Trophoblast cell (in vitro differentiated cells and primary cell): ENCODE data around the gene CD80.

ENCODE experiments used
- DNase-seq, 2 donors: peaks; one replicate each; pipeline ENCODE4 v3.0.0-alpha.2; 2016
- H2AFZ ChIP-seq: 2 replicates; pipeline ENCODE4 v1.6.1; 2013; ENCODE audit warnings: low read length, moderate library complexity, mild to moderate bottlenecking; ENCODE audit not compliant: insufficient read depth, poor library complexity
- H2AK5ac ChIP-seq: 2 replicates; pipeline ENCODE4 v1.6.1; 2013; ENCODE audit warnings: mild to moderate bottlenecking, low read length
- H2BK120ac ChIP-seq: 2 replicates; pipeline ENCODE4 v1.6.1; 2013; ENCODE audit warnings: low read length, mild to moderate bottlenecking, moderate library complexity; ENCODE audit not compliant: insufficient read depth, poor library complexity
- H2BK12ac ChIP-seq: 2 replicates; pipeline ENCODE4 v1.6.1; 2013; ENCODE audit warnings: mild to moderate bottlenecking, low read length, moderate library complexity
- H2BK5ac ChIP-seq: 2 replicates; pipeline ENCODE4 v1.6.1; 2013; ENCODE audit warnings: low read length, low read depth, moderate library complexity, mild to moderate bottlenecking; ENCODE audit not compliant: poor library complexity
- H3K14ac ChIP-seq: 2 replicates; pipeline ENCODE4 v1.6.1; 2013; ENCODE audit warnings: mild to moderate bottlenecking, low read length
- H3K18ac ChIP-seq: 2 replicates; pipeline ENCODE4 v1.6.1; 2013; ENCODE audit warnings: mild to moderate bottlenecking, low read length
- H3K23ac ChIP-seq: 2 replicates; pipeline ENCODE4 v1.6.1; 2013; ENCODE audit warnings: low read length
- H3K27ac ChIP-seq: 2 replicates; pipeline ENCODE4 v1.5.1; 2013; ENCODE audit warnings: low read depth, mild to moderate bottlenecking, inconsistent platforms, low read length, moderate library complexity
- H3K27me3 ChIP-seq: 2 replicates; pipeline ENCODE4 v1.6.1; 2013; ENCODE audit warnings: inconsistent platforms, mild to moderate bottlenecking, low read length, moderate library complexity; ENCODE audit not compliant: insufficient read depth
- H3K36me3 ChIP-seq, 2 experiments: 1 replicate in 1 of 2; 2 replicates in 1 of 2; pipeline ENCODE4 v1.6.1; 2013; ENCODE audit warnings: low read length in 2 of 2, mild to moderate bottlenecking in 2 of 2, moderate library complexity in 1 of 2; ENCODE audit not compliant: insufficient read depth in 2 of 2, control insufficient read depth in 1 of 2
- H3K4ac ChIP-seq: 2 replicates; pipeline ENCODE4 v1.6.1; 2013; ENCODE audit warnings: low read depth, mild to moderate bottlenecking, low read length, moderate library complexity
- H3K4me1 ChIP-seq, 2 experiments: 1 replicate in 1 of 2; 2 replicates in 1 of 2; pipeline ENCODE4 v1.6.1; 2013; ENCODE audit warnings: low read length in 2 of 2, mild to moderate bottlenecking in 2 of 2, moderate library complexity in 1 of 2; ENCODE audit not compliant: insufficient read depth in 2 of 2, control insufficient read depth in 1 of 2
- H3K4me2 ChIP-seq: 2 replicates; pipeline ENCODE4 v1.6.1; 2013; ENCODE audit warnings: inconsistent platforms, mild to moderate bottlenecking, low read length, moderate library complexity
- H3K4me3 ChIP-seq: 2 replicates; pipeline ENCODE4 v1.5.1; 2013; ENCODE audit warnings: mild to moderate bottlenecking, low read depth, low read length, inconsistent platforms
- H3K79me1 ChIP-seq: one replicate; pipeline ENCODE4 v1.6.1; 2013; ENCODE audit warnings: low read length
- H3K79me2 ChIP-seq: 2 replicates; pipeline ENCODE4 v1.6.1; 2013; ENCODE audit warnings: low read length, mild to moderate bottlenecking; ENCODE audit not compliant: control insufficient read depth, insufficient read depth, poor library complexity
- H3K9ac ChIP-seq: 2 replicates; pipeline ENCODE4 v1.6.1; 2013; ENCODE audit warnings: mild to moderate bottlenecking, low read length
- H3K9me3 ChIP-seq: 2 replicates; pipeline ENCODE4 v1.6.1; 2013; ENCODE audit warnings: low read depth, mild to moderate bottlenecking, control low read depth, inconsistent platforms, low read length; ENCODE audit not compliant: insufficient read depth
- H4K12ac ChIP-seq: 2 replicates; pipeline ENCODE4 v1.6.1; 2013; ENCODE audit warnings: low read depth, mild to moderate bottlenecking, low read length, moderate library complexity
- H4K8ac ChIP-seq: 2 replicates; pipeline ENCODE4 v1.6.1; 2013; ENCODE audit warnings: low read depth, mild to moderate bottlenecking, low read length, moderate library complexity
- H4K91ac ChIP-seq: one replicate; pipeline ENCODE4 v1.6.1; 2013; ENCODE audit warnings: low read depth, mild to moderate bottlenecking, low read length, moderate library complexity
- WGBS: extraction: QIAGEN DNeasy Blood & Tissue Kit; methylation state at CpG from one replicate; pipeline ENCODE4 v1.1.7; 2013; ENCODE audit warnings: missing lambda C conversion rate; ENCODE audit not compliant: insufficient read length, insufficient coverage; ENCODE audit errors: extremely low coverage; 5-methylcytosine and 5-hydroxymethylcytosine counted together

Gene CD80

GRCh38 chr3:119531151-119531550 lies 28.3 kb downstream of the CD80 start:
- no peak overlapping the region for H4K91ac ChIP-seq
- H2BK120ac ChIP-seq = no peak overlapping the region
- H3K14ac ChIP-seq = no peak overlapping the region
- no peak overlapping the region for H3K4ac ChIP-seq
- no peak overlapping the region for H2AK5ac ChIP-seq
- H3K4me1 ChIP-seq = no peaks in the 10 kb centered on the region
- H2AFZ ChIP-seq = no peak overlapping the region
- WGBS = no CpG with 5 or more reads among the region's 4 CpGs
- no peaks in the 10 kb centered on the region for H3K9me3 ChIP-seq
- no peaks in the 10 kb centered on the region for H3K79me1 ChIP-seq
- H3K18ac ChIP-seq = no peak overlapping the region
- H3K36me3 ChIP-seq = no peaks in the 10 kb centered on the region
- H3K9ac ChIP-seq = no peak overlapping the region
- H3K4me2 ChIP-seq = no peak overlapping the region
- H3K23ac ChIP-seq = no peak overlapping the region
- no peak overlapping the region for H2BK5ac ChIP-seq
- no peak overlapping the region for H4K12ac ChIP-seq
- H4K8ac ChIP-seq = no peak overlapping the region
- DNase-seq = no peak
- H3K27me3 ChIP-seq = no peaks in the 10 kb centered on the region
- no peak overlapping the region for H3K27ac ChIP-seq
- no peaks in the 10 kb centered on the region for H3K79me2 ChIP-seq
- no peak overlapping the region for H3K4me3 ChIP-seq
- no peak overlapping the region for H2BK12ac ChIP-seq

- no peaks in the 10 kb centered on the region for H3K27me3 ChIP-seq
- DNase-seq = no peak
- H3K4me3 ChIP-seq = no peak overlapping the region
- WGBS = no CpG with 5 or more reads among the region's 2 CpGs
- no peak overlapping the region for H3K27ac ChIP-seq
- no peak overlapping the region for H2BK12ac ChIP-seq
- no peak overlapping the region for H4K8ac ChIP-seq
- H3K36me3 ChIP-seq = peaks cover 0 to under 1% of the 10 kb centered on the region in 2 experiments
- no peak overlapping the region for H2BK120ac ChIP-seq
- no peak overlapping the region for H3K18ac ChIP-seq
- no peak overlapping the region for H4K91ac ChIP-seq
- no peak overlapping the region for H4K12ac ChIP-seq
- H3K4ac ChIP-seq = no peak overlapping the region
- H3K9ac ChIP-seq = no peak overlapping the region
- H2AK5ac ChIP-seq = no peak overlapping the region
- H3K14ac ChIP-seq = no peak overlapping the region
- H3K9me3 ChIP-seq = no peaks in the 10 kb centered on the region
- no peak overlapping the region for H3K4me2 ChIP-seq
- no peak overlapping the region for H2AFZ ChIP-seq
- no peaks in the 10 kb centered on the region for H3K4me1 ChIP-seq
- no peaks in the 10 kb centered on the region for H3K79me1 ChIP-seq
- H3K23ac ChIP-seq = no peak overlapping the region
- no peaks in the 10 kb centered on the region for H3K79me2 ChIP-seq
- no peak overlapping the region for H2BK5ac ChIP-seq
These were observed 29.0 kb downstream of the CD80 start for GRCh38 chr3:119530456-119530855.

GRCh38 chr3:119529883-119530282 lies 29.5 kb downstream of the CD80 start:
- H2AFZ ChIP-seq = no peak overlapping the region
- peak; percentile 33 to 57 for DNase-seq

GRCh38 chr3:119527714-119528113 lies 31.7 kb downstream of the CD80 start:
- Histone ChIP-seq H2AFZ (no peak overlapping the region), H3K4me3 (no peak overlapping the region), H4K12ac (no peak overlapping the region), H3K4ac (no peak overlapping the region), H4K8ac (no peak overlapping the region), H2BK5ac (no peak overlapping the region), H3K4me2 (no peak overlapping the region), H2BK12ac (no peak overlapping the region), H3K18ac (no peak overlapping the region), H3K9me3 (no peaks in the 10 kb centered on the region), H3K9ac (no peak overlapping the region), H3K27me3 (no peaks in the 10 kb centered on the region), H3K36me3 (peaks cover 0 to 7% of the 10 kb centered on the region in 2 experiments), H3K4me1 (no peaks in the 10 kb centered on the region), H3K14ac (no peak overlapping the region), H4K91ac (no peak overlapping the region), H2AK5ac (no peak overlapping the region), H3K23ac (no peak overlapping the region), H3K79me2 (no peaks in the 10 kb centered on the region), H3K79me1 (no peaks in the 10 kb centered on the region), H2BK120ac (no peak overlapping the region), H3K27ac (no peak overlapping the region)
- no peak for DNase-seq
- WGBS = no CpG with 5 or more reads among the region's 5 CpGs

More at GRCh38 chr3:119529883-119530282, 29.5 kb downstream of the CD80 start:
- H3K4ac ChIP-seq = no peak overlapping the region
- H4K12ac ChIP-seq = no peak overlapping the region
- no peak overlapping the region for H2BK5ac ChIP-seq
- no peaks in the 10 kb centered on the region for H3K79me1 ChIP-seq
- no peak overlapping the region for H3K23ac ChIP-seq
- no peak overlapping the region for H2AK5ac ChIP-seq
- no peak overlapping the region for H3K4me2 ChIP-seq
- no peak overlapping the region for H3K14ac ChIP-seq
- no peak overlapping the region for H3K18ac ChIP-seq
- no peaks in the 10 kb centered on the region for H3K4me1 ChIP-seq
- peaks cover 0 to 2% of the 10 kb centered on the region in 2 experiments for H3K36me3 ChIP-seq
- H3K4me3 ChIP-seq = no peak overlapping the region
- no peak overlapping the region for H2BK12ac ChIP-seq
- H3K27ac ChIP-seq = no peak overlapping the region
- no peak overlapping the region for H3K9ac ChIP-seq
- no peaks in the 10 kb centered on the region for H3K79me2 ChIP-seq
- no peaks in the 10 kb centered on the region for H3K9me3 ChIP-seq
- H4K8ac ChIP-seq = no peak overlapping the region
- no peak overlapping the region for H2BK120ac ChIP-seq
- H4K91ac ChIP-seq = no peak overlapping the region
- H3K27me3 ChIP-seq = no peaks in the 10 kb centered on the region
